ENCODE data around the gene RASL10B.

Gene RASL10B

DNA sequence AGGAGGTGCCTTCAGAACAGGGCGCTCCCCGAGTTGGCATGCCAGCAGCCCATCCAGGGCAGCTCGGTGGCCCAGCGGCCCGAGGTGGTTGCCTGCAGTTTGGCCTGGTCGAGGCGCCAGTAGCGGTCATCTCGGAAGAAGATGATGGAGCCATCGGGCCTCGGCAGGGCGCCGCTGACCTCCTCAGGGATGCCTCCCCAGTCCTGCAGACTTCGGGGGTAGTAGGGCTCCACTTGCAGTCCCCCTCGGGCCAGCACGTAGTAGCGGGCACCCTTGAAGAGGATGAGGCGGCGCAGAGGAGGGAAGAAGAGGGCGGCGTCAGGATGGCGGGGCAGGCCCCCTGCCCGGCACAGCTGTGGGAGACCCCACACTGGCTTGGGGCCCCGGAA lies 35.0 kb downstream of the RASL10B start:
- no peak for DNase-seq

DNA sequence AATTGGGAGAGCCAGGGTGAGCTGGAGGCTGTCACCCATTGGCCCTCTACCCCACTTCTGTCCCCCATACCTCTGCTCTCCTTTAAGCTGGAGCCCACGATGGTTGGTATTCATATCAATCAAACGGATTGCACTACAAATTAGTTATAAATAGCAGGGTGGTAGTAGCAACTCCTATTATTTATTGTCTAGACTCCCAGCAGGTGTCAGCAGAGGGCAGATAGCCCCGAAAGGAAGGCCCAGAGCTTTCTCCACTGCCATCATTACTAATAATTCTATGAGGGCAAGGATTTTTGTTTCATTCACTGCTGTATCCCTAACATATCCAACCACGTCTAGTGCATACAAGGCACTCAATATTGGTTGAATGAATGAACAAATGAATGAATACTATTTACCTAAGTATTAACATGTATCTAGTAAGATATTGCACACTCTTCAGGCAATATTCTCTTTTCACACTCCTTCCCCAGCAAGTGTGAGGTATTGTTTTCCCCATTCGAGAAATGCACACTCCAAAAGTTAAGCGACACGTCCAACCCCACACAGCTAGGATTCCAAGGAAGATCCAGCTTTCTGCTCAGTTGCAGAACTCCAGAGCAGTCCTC lies 35.6 kb downstream of the RASL10B start:
- DNase-seq = peak; percentile 46

DNA sequence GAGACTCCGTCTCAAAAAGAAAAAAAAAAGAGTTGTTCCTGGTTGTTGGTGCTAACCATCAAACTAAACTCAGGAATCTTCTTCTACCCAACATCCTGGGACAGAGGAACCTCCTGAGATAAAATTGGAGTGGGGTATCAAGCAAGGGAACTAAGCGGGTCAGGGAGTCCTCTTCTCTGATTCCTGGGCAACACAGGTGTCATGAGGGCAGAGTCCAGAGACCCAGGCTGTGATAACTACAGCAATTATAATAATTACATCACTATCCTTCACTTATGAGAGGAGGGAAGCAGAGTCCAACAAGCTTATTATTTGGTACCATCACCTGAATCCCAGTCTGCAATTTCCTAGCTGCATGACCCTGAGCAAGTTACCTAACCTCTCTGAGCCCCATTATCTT lies 37.4 kb downstream of the RASL10B start:
- no peak for DNase-seq

DNA sequence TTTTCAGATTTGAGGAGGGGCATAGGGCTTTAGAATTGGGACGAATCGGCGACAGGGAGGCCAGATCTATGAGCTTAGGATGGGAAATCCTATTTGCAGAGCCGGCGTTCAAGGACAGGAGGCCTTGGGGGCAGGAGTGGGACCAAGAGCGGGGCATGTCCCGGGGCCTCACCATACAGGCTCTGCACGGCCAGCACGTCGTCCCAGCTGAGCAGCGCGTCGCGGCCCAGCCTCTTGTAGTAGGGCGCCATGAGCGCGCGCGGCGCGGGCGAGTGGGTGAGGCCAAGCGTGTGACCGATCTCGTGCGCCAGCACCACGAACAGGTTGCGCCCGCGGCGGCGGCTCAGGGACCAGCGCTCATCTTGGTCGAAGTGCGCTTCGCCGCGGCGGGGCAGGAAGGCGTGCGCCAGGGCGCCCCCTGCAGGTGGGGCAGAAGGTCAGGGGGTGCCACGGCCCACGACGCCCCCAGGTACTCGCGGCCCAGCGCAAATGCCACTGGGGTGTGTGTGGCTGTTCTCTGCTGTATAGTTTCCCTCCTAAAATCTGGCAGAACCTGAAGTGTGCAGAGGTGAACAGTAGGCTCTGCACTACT lies 38.6 kb downstream of the RASL10B start:
- no peak for DNase-seq

DNA sequence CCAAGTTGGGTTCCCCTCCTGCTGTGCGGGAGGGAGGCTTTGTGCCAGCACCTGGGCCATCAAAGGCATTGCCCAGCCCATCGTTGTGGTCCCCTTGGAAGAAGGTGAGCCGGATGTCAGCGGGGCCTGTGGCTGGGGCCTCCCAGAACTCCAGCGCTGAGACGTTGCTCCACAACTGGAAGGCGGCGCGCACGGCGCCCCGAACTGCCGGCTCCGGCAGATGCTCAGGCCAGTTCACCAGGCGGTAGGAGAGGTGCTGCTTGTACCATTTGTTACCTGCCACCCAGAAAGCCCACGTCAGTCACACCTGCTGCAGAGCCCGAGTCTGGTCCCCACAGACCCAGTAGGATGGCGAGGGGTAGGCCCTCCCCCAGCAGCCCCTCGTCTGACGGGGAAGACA lies 41.7 kb downstream of the RASL10B start:
- DNase-seq = no peak

DNA sequence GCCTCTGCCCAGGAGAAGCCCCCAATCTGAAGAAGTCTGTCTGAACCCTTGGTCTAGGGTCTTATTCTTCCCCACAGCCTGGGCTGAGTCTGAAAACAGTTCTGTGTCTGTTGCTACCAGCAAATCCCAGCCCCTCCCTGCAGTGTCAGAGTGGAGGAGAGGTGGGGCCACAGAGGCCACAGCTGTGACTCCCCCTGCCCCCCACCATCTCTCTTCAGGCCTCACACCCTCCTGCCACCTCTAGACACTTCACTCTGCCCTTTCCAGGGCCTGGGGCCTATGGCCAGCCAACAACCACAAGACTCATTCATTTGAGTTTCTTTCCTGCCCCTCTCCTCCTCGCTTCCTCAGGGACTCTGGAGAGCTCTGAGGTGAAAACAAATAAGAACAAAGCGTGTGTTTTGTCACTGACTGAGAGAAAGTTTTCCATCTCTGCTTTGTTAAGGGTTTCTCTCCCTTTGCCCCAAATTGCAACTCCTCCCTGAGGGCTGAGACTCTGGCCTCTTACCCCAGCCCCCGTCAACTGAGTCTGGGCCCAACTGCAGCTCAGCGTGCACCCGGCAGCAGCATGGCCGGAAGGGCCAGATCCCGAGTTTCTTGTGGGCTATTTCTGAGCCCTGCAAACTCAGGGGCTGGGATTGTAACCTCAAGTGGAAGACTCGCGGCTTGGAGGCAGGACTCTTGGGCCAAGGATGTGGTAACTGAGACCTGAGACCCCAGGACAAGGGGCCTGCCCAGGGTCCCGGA lies 42.4 kb downstream of the RASL10B start:
- DNase-seq = no peak

DNA sequence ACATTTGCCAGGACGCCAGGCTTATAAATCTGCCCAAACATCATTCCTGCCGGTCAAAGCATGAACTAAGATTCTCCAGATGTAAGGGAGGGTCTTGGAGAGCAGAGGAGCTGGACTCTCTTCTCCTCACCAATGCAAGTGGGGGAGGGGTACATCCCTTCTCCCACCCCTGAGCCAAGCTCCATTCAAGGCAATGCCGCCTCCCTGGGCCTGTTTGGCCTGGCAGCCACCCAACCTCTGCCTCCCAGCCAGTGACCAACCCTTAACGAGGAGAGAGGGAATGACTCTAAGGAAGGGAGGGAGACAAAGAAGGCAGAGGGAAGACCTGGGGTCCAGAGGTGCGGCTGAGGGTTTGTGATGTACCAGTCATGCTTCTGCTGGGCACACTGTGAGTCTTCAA lies 43.1 kb downstream of the RASL10B start:
- DNase-seq = no peak

DNA sequence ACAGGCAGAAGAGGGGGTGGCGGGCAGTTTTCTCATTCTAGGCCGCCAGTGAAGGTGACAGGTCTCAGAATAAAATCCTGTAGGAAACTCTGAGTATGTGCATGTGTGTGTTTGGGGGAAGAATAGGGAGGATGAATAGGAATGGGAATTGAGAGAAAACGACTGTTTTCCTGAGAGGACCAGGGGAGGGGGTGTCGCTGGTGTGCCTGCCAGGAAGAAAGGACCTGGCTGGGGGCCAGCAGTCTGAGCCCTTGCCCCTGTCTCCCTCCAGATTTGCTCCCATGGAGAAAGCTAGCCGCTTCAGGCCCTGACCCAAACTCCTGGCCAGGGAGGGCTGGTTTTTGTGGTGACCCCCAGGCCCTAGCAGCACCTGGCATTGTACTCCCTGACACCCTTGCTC lies 43.6 kb downstream of the RASL10B start:
- no peak for DNase-seq

DNA sequence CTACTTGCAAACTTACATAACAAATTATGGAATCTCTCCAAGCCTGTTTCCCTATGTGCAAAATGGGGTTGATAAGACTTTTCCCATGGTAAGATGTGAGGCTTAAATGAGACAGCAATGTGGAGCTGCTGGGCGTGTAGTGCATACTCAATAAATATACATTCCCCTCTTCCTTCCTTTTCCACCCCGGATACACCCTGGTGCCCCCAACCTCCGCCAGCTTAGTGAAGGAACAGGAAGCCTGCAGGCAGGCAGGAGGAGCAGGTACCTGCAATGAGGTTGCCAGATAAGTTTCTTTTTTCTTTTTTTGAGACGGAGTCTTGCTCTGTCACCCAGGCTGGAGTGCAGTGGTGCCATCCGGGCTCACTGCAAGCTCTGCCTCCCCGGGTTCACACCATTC lies 44.1 kb downstream of the RASL10B start:
- no peak for DNase-seq

DNA sequence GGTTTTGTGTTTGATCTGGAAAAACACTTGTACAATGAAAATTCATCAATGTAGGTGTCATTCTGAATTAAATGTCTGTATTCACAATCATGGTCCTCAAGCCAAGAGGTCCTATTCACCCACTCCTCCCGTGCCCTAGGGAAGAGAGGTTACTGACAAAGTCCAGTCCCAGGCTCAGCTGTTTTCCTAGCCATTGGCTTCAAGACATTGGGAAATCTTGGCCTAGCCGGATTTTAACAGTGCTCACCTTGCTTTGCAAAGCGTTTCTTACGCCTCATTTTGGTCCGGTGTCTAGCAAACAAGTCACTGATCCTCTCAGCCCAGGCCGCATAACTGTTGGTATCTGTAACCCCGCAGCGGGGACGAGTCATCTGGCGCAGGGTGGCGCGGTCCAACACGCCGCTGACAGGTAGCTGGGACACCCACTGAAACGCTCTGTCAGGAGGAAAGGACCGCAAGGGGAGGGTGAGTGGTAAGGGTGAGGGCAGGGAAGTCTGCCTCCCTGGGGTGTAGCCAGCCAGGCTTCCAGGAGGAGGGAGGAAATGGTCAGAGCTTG lies 47.3 kb downstream of the RASL10B start:
- DNase-seq = no peak

DNA sequence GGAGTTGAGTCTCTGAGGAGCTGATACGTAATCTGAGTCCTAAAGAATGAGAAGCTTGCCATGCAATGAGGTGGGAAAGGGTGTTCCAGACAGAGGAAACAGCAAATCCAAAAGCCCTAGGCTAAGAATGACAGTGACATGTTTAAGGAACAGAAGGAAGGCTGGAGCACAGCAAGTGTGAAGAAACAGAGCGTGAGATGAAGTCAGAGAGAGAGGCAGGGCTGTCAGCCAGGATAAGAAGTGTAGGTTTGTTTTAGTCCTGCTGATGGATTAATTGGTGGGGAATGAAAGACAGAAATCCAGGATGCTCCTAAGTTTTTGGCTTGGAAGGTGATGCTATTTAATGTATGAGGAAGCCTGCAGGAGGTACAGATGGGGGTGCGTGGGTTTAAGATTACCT lies 49.5 kb downstream of the RASL10B start:
- no peak for DNase-seq

DNA sequence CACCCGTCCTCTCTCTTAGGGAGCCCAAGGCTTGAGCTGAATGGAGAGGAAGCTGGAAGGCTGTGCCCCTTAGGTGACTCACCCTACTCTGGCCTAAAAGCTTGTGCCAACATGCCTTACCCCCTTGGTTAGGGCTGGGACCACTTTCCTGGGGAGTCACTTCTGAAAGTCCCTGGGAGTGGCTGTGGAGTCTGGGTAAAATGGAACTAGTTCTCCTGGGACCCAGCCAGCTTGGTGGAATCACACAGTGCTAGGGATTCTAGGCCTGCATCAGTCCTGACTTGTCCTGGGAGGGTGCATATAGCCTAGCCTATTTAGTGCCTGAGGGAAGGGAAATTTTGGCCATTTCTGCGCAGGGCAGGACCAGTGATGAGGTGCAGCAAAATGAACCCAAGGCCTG lies 53.5 kb downstream of the RASL10B start:
- DNase-seq = no peak

DNA sequence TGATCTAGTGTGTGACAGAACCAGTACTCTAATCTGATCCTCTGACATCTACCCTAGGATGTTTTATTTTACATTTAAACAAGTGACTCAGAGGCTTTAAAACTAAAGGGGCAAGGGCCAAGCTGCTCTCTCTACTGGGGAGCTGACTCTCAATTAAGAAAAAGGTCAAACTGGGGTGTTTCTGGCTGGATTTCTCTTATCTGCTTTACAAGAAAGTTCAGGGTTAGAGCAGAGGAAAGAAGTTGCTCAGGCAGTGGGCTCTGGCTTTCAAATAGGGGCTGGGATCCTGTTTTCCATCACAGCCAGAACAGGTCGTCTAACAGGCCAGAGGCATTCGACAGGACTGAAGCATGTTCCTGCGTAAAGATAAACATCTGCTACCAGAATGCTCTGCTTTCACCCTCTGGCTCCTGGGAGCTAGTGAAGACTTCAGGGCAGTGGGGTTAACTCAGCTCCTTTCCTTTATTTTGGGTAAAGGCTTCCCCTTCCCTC lies 55.5 kb downstream of the RASL10B start:
- DNase-seq = no peak

DNA sequence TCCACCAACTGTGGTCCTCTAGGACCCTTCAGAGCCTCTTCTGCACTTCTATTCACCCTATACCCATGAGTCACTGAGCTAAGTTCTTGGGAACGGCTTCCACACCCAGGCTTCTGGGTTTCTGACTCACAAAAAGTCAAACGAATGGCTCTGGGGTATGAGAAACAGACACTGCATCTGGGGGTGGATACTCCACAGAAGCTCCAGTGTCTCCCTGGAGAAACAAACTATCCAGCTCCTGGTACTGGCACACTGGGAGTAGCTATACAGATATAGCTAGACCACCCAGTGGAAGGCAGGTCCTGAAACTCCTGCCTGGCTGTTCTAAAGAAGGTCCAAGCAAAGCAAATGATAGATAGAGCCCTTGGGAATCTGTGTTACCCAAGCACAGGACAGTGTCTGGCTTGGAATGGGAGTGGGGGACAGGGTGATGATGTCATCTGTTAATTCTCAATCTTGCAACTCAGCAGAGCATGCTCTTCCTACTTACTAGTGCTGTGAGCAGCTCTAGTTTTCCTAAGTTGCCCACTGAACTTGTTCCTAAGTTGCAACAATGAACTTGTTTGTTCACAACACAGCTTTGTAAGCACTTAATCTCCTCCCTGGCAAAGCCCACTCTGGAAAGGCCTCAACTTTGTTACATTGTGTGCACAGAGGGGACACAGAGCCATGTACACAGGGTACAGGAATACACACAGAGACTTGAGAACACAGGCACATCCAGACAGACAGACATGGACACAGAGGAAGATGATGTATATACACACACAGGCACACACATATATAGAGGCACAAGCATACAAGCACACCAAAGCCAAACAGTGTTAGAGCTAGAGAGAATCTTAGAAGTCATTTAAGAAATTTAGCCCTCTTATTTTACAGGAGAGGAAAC lies 57.3 kb downstream of the RASL10B start:
- no peak for DNase-seq

DNA sequence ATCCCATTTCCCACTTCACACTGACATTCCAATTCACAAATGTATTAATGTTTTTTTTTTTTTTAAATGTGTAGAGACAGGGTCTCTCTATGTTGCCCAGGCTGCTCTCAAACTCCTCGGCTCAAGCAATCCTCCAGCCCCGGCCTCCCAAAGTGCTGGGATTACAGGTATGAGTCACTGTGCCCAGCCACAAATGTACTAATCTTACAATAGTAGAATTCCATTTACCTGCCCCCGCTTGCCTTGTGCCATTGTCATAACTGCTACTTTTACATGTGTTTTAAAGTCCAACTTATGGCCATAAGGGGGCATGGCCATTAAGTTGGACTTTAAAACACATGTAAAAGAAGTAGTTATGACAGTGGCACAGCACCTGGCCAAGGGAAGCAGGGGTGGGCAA lies 59.4 kb downstream of the RASL10B start:
- DNase-seq = no peak

DNA sequence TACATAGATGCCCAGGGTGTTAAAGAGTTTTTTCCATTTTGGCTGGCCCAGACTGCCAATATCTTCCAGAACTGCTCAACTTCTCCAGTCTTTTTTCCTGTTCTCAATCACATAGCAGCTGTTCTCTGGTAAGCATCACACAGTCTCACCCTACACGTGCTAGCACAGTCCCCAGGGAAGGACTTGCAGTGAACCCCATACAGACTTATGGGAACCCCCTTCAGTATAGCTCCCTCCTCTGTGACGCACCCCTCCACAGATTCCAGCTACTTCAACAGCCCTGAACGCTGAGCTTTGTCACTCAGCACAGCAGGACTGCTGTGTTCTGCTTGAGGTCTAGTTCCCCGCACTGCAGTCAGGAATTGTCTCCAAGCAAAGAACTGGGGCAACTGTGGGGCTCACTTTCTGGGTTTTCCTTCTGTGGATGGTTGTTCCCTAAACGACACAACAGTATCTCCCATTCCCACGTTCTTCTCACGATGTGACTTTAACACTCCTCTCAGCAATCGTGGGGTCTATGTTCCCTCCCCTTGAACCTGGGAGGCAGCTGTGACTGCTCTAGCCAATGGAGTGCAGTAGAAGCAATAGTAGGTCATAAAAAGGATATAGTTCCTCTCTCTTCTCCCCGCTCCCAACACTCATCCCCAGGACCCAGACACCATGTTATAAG lies 60.4 kb downstream of the RASL10B start:
- no peak for DNase-seq

Measured in CD4-positive, alpha-beta T cell treated with Interleukin-12 subunit alpha and Interleukin-12 subunit beta, for 1 hour (primary cell).